B cell (primary cell): ENCODE results near the gene THOC5. TPM values are rescaled to one million over a fixed set of nuclear protein-coding genes. Genes with fewer than 3 reads are reported as not detected.
A peak's percentile ranks its signal among the peaks of the same experiment; 100 is the strongest.
"Not testable (repeated sequence)": the region's sequence is repeated elsewhere in the genome, so short reads cannot be mapped to it uniquely, and the experiment has no call there.

Source experiments
- ATAC-seq: fragments of 200-7000 bp; cut with Tn5 transposase; one replicate; pipeline ENCODE4 v1.10.0; 2021; ENCODE audit warnings: low read depth, mild to moderate bottlenecking, moderate number of reproducible peaks, moderate library complexity
- CTCF ChIA-PET: fragments of 350-600 bp; sonication (Branson Sonifier 250); formaldehyde crosslinking; loops from one replicate; lab custom pipeline; 2021; ENCODE audit warnings: antibody characterized with exemption, inconsistent platforms; lab: Charles Lee
- POLR2A ChIA-PET: fragments of 350-600 bp; sonication (Branson Sonifier 250); formaldehyde crosslinking; loops from one replicate; lab custom pipeline; 2021; ENCODE audit warnings: antibody characterized with exemption; lab: Charles Lee
- DNase-seq: peaks from one replicate; pipeline ENCODE4 v3.0.0; 2013
- H2AFZ ChIP-seq: 2 replicates; pipeline ENCODE4 v1.6.1; 2012; ENCODE audit warnings: mild to moderate bottlenecking, low read depth, low read length; ENCODE audit not compliant: insufficient read depth, poor library complexity, severe bottlenecking
- H3K27ac ChIP-seq, 2 donors: 1 replicate in 1 of 2; 2 replicates in 1 of 2; pipeline ENCODE4 v1.5.1; 2012 to 2013; ENCODE audit warnings: low read length in 2 of 2, mild to moderate bottlenecking in 2 of 2, moderate library complexity in 1 of 2
- H3K27me3 ChIP-seq, 4 experiments: fragments of 200-600 bp in 1 of 4; sonication (generic) in 1 of 4; replicated peaks in 1 of 4; 1 replicate in 2 of 4; 2 replicates in 2 of 4; pipeline versions ENCODE4 v1.6.1 to v1.7.0; 2013 to 2016; ENCODE audit warnings: low read length in 3 of 4, mild to moderate bottlenecking in 2 of 4, mixed read lengths in 1 of 4, moderate library complexity in 1 of 4; ENCODE audit not compliant: insufficient read depth in 4 of 4, control insufficient read depth in 3 of 4; ENCODE audit errors: control extremely low read depth in 1 of 4
- H3K36me3 ChIP-seq, 2 experiments: replicated peaks in 1 of 2; 1 replicate in 1 of 2; 2 replicates in 1 of 2; pipeline versions ENCODE4 v1.6.1 to v1.7.1; 2013; ENCODE audit warnings: low read length in 1 of 2; ENCODE audit not compliant: insufficient read depth in 2 of 2, control insufficient read depth in 1 of 2; ENCODE audit errors: control extremely low read depth in 1 of 2, extremely low read depth in 1 of 2
- H3K4me1 ChIP-seq, 2 donors: fragments of 200-600 bp in 1 of 2; sonication (generic) in 1 of 2; 1 replicate in 1 of 2; 2 replicates in 1 of 2; pipeline versions ENCODE4 v1.5.1 to v1.6.1; 2013 to 2017; ENCODE audit warnings: low read length in 2 of 2; ENCODE audit not compliant: control insufficient read depth in 2 of 2, insufficient read depth in 2 of 2
- H3K4me2 ChIP-seq: replicated peaks from 2 replicates; pipeline ENCODE3; 2012; ENCODE audit warnings: mild to moderate bottlenecking, low read depth, low read length; ENCODE audit not compliant: poor library complexity, severe bottlenecking
- H3K4me3 ChIP-seq, 5 experiments: fragments of 200-600 bp in 1 of 5; sonication (generic) in 1 of 5; 1 replicate in 3 of 5; 2 replicates in 2 of 5; pipeline versions ENCODE4 v1.5.1 to v1.7.0; 2011 to 2016; ENCODE audit warnings: low read length in 4 of 5, mild to moderate bottlenecking in 4 of 5, low read depth in 2 of 5, control low read depth in 1 of 5, moderate library complexity in 1 of 5; ENCODE audit not compliant: insufficient read depth in 1 of 5; ENCODE audit errors: control extremely low read depth in 1 of 5, extremely low read depth in 1 of 5
- H3K79me2 ChIP-seq: fragments of 200-600 bp; sonication (generic); one replicate; pipeline ENCODE4 v1.6.0; 2016; ENCODE audit warnings: low read length; ENCODE audit not compliant: control insufficient read depth, insufficient read depth
- H3K9ac ChIP-seq: fragments of 200-600 bp; sonication (generic); 2 replicates; pipeline ENCODE4 v1.6.1; 2017; ENCODE audit warnings: mild to moderate bottlenecking, low read length, moderate library complexity
- H3K9me3 ChIP-seq, 3 donors: one replicate each; pipeline versions ENCODE4 v1.6.1 to v1.7.1; 2013; ENCODE audit warnings: low read length in 2 of 3; ENCODE audit not compliant: control insufficient read depth in 2 of 3, insufficient read depth in 1 of 3; ENCODE audit errors: control extremely low read depth in 1 of 3
- H4K20me1 ChIP-seq: 2 replicates; pipeline ENCODE4 v1.6.0; 2012; ENCODE audit warnings: mild to moderate bottlenecking, low read length; ENCODE audit not compliant: insufficient read depth, control insufficient read depth, poor library complexity, severe bottlenecking
- H3K27ac Mint-ChIP-seq: one replicate; pipeline ENCODE4 v1.8.0; 2021; ENCODE audit warnings: mixed read lengths
- H3K27me3 Mint-ChIP-seq: one replicate; pipeline ENCODE4 v1.8.0; 2021; ENCODE audit warnings: mixed read lengths
- H3K4me1 Mint-ChIP-seq: one replicate; pipeline ENCODE4 v1.8.0; 2021; ENCODE audit warnings: mixed read lengths
- H3K4me3 Mint-ChIP-seq: one replicate; pipeline ENCODE4 v1.8.0; 2021; ENCODE audit warnings: mixed read lengths
- H3K9me3 Mint-ChIP-seq: one replicate; pipeline ENCODE4 v1.8.0; 2022; ENCODE audit warnings: mixed read lengths; ENCODE audit not compliant: insufficient read depth
- CTCF ChIP-seq: fragments of 200-600 bp; IDR thresholded peaks from one replicate; pipeline ENCODE4 v1.8.0; 2022; ENCODE audit warnings: antibody characterized with exemption, mild to moderate bottlenecking
- EZH2 ChIP-seq: IDR thresholded peaks from 2 replicates; pipeline ENCODE4 v1.6.1; 2012; ENCODE audit warnings: borderline replicate concordance, low read depth, mild to moderate bottlenecking, moderate library complexity, low read length; ENCODE audit not compliant: insufficient read depth, poor library complexity, severe bottlenecking
- WGBS: methylation state at CpG from one replicate; pipeline ENCODE4 v1.1.5; 2013; ENCODE audit warnings: missing lambda C conversion rate; ENCODE audit not compliant: insufficient coverage; 5-methylcytosine and 5-hydroxymethylcytosine counted together
- intact Hi-C: fragments of 100-400 bp; cut with micrococcal nuclease; formaldehyde crosslinking; loops from one replicate; pipeline ENCODE4 v1.10.0; 2022
- polyA plus RNA-seq: library from polyadenylated mRNA; depleted of rRNA; stranded (reverse); fragments of >200 nt; gene quantifications from 2 replicates; pipeline ENCODE4 v1.2.3, GENCODE V29; 2012
- total RNA-seq, 2 donors: library from RNA; stranded (reverse); fragments of 120-200 nt in 1 of 2; gene quantifications; 1 replicate in 1 of 2; 2 replicates in 1 of 2; pipeline versions ENCODE4 v1.2.3 to v1.2.4, GENCODE V29; 2013 to 2022

The THOC5 gene
- total and polyA plus RNA-seq, 2 donors (not counting 1 experiment from before 2014, with no cell fraction given) = 26.5 to 59.1 TPM

GRCh38 chr22:29598684-29599020, 45.1 kb upstream of the THOC5 start:
- Mint-ChIP-seq H3K9me3 (no peaks in the 10 kb centered on the region), H3K4me1 (peaks cover 4% of the 10 kb centered on the region), H3K27me3 (no peaks in the 10 kb centered on the region), H3K27ac (no peak overlapping the region), H3K4me3 (no peak overlapping the region)
- no peaks in the 10 kb centered on the region for H4K20me1 ChIP-seq
- no CpG with 5 or more reads among the region's 3 CpGs for WGBS
- CTCF ChIA-PET = interaction anchor here (4.3 kb wide), 1 partner anchor 9 kb away, joined by 24 read pairs; no protein-coding TSS in a partner anchor
- no peak overlapping the region for H3K27ac ChIP-seq
- H2AFZ ChIP-seq = no peak overlapping the region
- no peaks in the 10 kb centered on the region for H3K36me3 ChIP-seq
- intact Hi-C loops = no loop called here
- TF ChIP-seq EZH2 (no peak), CTCF (no peak)
- no peak overlapping the region for H3K4me3 ChIP-seq
- ATAC-seq (no peak), DNase-seq (no peak)
- no peak overlapping the region for H3K4me2 ChIP-seq
- no peak overlapping the region for H3K9ac ChIP-seq
- H3K79me2 ChIP-seq = peaks cover 2% of the 10 kb centered on the region
- no peaks in the 10 kb centered on the region for H3K27me3 ChIP-seq
- H3K9me3 ChIP-seq = peaks cover 0 to 3% (median 0%) of the 10 kb centered on the region in 3 donors
- POLR2A ChIA-PET = no interaction called here
- peaks cover 0 to 3% of the 10 kb centered on the region in 2 donors for H3K4me1 ChIP-seq

- H3K4me3 ChIP-seq, H3K9me3 ChIP-seq, H3K4me2 ChIP-seq, H3K27me3 ChIP-seq, H4K20me1 ChIP-seq, intact Hi-C loops, H3K27ac ChIP-seq, H2AFZ ChIP-seq, H3K9ac ChIP-seq, H3K4me1 Mint-ChIP-seq, H3K27me3 Mint-ChIP-seq, H3K4me1 ChIP-seq, H3K9me3 Mint-ChIP-seq, DNase-seq, ATAC-seq, H3K36me3 ChIP-seq, H3K79me2 ChIP-seq: not testable (repeated sequence)
- WGBS = 92% methylated on average over 53 of the region's 57 CpGs
- ChIA-PET CTCF (interaction anchor here (0.8 to 1.2 kb wide), 4 partner anchors 11 to 491 kb away, joined by 3 to 6 read pairs (median 4); no protein-coding TSS in a partner anchor), POLR2A (interaction anchor here (0.6 kb wide), 1 partner anchor 12 kb away, joined by 4 read pairs; no protein-coding TSS in a partner anchor)
- H3K27ac Mint-ChIP-seq = peak overlapping the region; percentile 77
- peak overlapping the region; percentile 76 for H3K4me3 Mint-ChIP-seq
Measured at GRCh38 chr22:29597871-29598683, 44.5 kb upstream of the THOC5 start.
